ENCODE results near the gene ZBTB16. TPM values are rescaled to one million over a fixed set of nuclear protein-coding genes. Genes with fewer than 3 reads are reported as not detected.
A peak's percentile ranks its signal among the peaks of the same experiment; 100 is the strongest.

The ZBTB16 gene
- polyA plus RNA-seq, 3 donors, result 4.1 to 12.3 (median 8.3) TPM

GRCh38 chr11:114181752-114182151 is 122.2 kb downstream of the ZBTB16 start:
- Histone ChIP-seq H3K27me3 (ENCODE audit: control insufficient read depth in 2 of 2, insufficient read depth in 2 of 2, low read length in 2 of 2) (no peaks in the 10 kb centered on the region), H3K79me2 (ENCODE audit: insufficient read depth, low read length) (no peaks in the 10 kb centered on the region), H3K9me3 (replicated peaks in 1 of 2; ENCODE audit: control insufficient read depth in 1 of 2, insufficient read depth in 1 of 2, low read length in 2 of 2) (no peaks in the 10 kb centered on the region), H3K4me3 (replicated peaks in 1 of 3; ENCODE audit: low read depth in 2 of 3, low read length in 3 of 3) (no peak overlapping the region), H3K9ac (ENCODE audit: insufficient read depth, low read length, poor library complexity, severe bottlenecking) (no peak overlapping the region), H3K4me1 (ENCODE audit: control insufficient read depth in 1 of 2, insufficient read depth in 2 of 2, low read length in 2 of 2) (peaks cover 5 to 15% of the 10 kb centered on the region in 2 donors), H2AFZ (ENCODE audit: insufficient read depth, low read depth, low read length, poor library complexity, severe bottlenecking) (no peak overlapping the region), H3K27ac (ENCODE audit: low read depth in 1 of 2, low read length in 2 of 2) (no peak overlapping the region), H3K36me3 (replicated peaks in 1 of 2; ENCODE audit: control insufficient read depth in 1 of 2, insufficient read depth in 2 of 2, low read length in 2 of 2) (peaks cover 0 to under 1% of the 10 kb centered on the region in 2 donors), H4K20me1 (ENCODE audit: insufficient read depth, low read length) (peaks cover 29% of the 10 kb centered on the region), H3K4me2 (replicated peaks; ENCODE audit: extremely low read depth, low read length, poor library complexity, severe bottlenecking) (no peak overlapping the region)
- peaks cover 31% of the 10 kb centered on the region for H3K4me1 Mint-ChIP-seq
- WGBS (ENCODE audit: insufficient coverage), result 98% methylated on average over 6 of the region's 8 CpGs
- no peak for DNase-seq
- H3K36me3 Mint-ChIP-seq, result peaks cover 0 to under 1% of the 10 kb centered on the region in 2 donors
- TF ChIP-seq CTCF (IDR thresholded peaks at IDR 0.05), result no peak
- no peaks in the 10 kb centered on the region for H3K9me3 Mint-ChIP-seq
- H3K4me3 Mint-ChIP-seq, result no peak overlapping the region
- H3K27me3 Mint-ChIP-seq (ENCODE audit: low read depth in 3 of 3), result peaks cover 0 to 4% (median 2%) of the 10 kb centered on the region in 3 donors
- no peak overlapping the region for H3K27ac Mint-ChIP-seq
- intact Hi-C loops (cut with micrococcal nuclease), result loop anchor here in 1 of 2 donors (5.0 kb wide), 1 partner anchor 144 kb away; no protein-coding TSS in a partner anchor

- WGBS (ENCODE audit: insufficient coverage), result 100% methylated on average over 3 of the region's 11 CpGs
- peaks cover 5 to 15% of the 10 kb centered on the region in 2 donors for H3K4me1 ChIP-seq (ENCODE audit: control insufficient read depth in 1 of 2, insufficient read depth in 2 of 2, low read length in 2 of 2)
- H2AFZ ChIP-seq (ENCODE audit: insufficient read depth, low read depth, low read length, poor library complexity, severe bottlenecking), result no peak overlapping the region
- no peak overlapping the region for H3K4me2 ChIP-seq (replicated peaks; ENCODE audit: extremely low read depth, low read length, poor library complexity, severe bottlenecking)
- peaks cover 29% of the 10 kb centered on the region for H4K20me1 ChIP-seq (ENCODE audit: insufficient read depth, low read length)
- H3K36me3 ChIP-seq (replicated peaks in 1 of 2; ENCODE audit: control insufficient read depth in 1 of 2, insufficient read depth in 2 of 2, low read length in 2 of 2), result peaks cover 0 to 9% of the 10 kb centered on the region in 2 donors
- no peaks in the 10 kb centered on the region for H3K9me3 ChIP-seq (replicated peaks in 1 of 2; ENCODE audit: control insufficient read depth in 1 of 2, insufficient read depth in 1 of 2, low read length in 2 of 2)
- H3K36me3 Mint-ChIP-seq, result peaks cover 8% of the 10 kb centered on the region in 2 donors
- peaks cover 31% of the 10 kb centered on the region for H3K4me1 Mint-ChIP-seq
- no peaks in the 10 kb centered on the region for H3K27me3 ChIP-seq (ENCODE audit: control insufficient read depth in 2 of 2, insufficient read depth in 2 of 2, low read length in 2 of 2)
- peaks cover 0 to 4% (median 2%) of the 10 kb centered on the region in 3 donors for H3K27me3 Mint-ChIP-seq (ENCODE audit: low read depth in 3 of 3)
- intact Hi-C loops (cut with micrococcal nuclease), result loop anchor here in 1 of 2 donors (5.0 kb wide), 1 partner anchor 145 kb away; no protein-coding TSS in a partner anchor
- H3K9ac ChIP-seq (ENCODE audit: insufficient read depth, low read length, poor library complexity, severe bottlenecking), result no peak overlapping the region
- H3K4me3 ChIP-seq (replicated peaks in 1 of 3; ENCODE audit: low read depth in 2 of 3, low read length in 3 of 3), result no peak overlapping the region
- DNase-seq, result no peak
- H3K27ac Mint-ChIP-seq, result peak overlapping the region in 2 of 7 donors; percentile 11 to 16
- no peaks in the 10 kb centered on the region for H3K79me2 ChIP-seq (ENCODE audit: insufficient read depth, low read length)
- no peaks in the 10 kb centered on the region for H3K9me3 Mint-ChIP-seq
- H3K27ac ChIP-seq (ENCODE audit: low read depth in 1 of 2, low read length in 2 of 2), result no peak overlapping the region
- no peak for TF ChIP-seq CTCF (IDR thresholded peaks at IDR 0.05)
- H3K4me3 Mint-ChIP-seq, result no peak overlapping the region
Observed at GRCh38 chr11:114182471-114183043, 123.0 kb downstream of the ZBTB16 start.
